Activated naive CD8-positive, alpha-beta T cell treated with anti-CD3 and anti-CD28 coated beads, Interleukin-2, amount 50 U/mL, for 16 hours (primary cell): ENCODE measurements around the gene DNAJC27.

Experiments used
- DNase-seq: peaks from one replicate; pipeline ENCODE4 v3.0.0-alpha.2; 2020; ENCODE audit warnings: low read depth, low spot score

DNAJC27 gene

DNA sequence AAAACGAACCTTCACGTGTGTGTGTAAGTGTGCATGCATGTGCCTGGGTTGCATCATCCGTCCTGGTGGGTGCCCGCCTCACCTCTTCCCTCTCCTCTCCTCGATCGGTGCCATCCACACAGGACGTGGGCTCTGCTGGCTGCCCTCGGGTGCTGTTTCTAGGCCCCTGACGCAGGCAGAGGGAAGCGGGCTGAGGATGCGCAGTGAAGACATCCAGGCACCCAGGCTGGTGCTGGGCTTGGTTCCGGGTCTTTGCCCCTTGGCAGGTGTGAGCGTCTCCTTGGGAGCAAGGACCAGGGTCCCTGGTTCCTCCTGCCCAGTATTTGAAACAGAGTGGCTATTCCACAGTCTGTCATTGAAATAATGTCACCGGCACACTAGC, 45.5 kb downstream of the DNAJC27 start:
- no peak for DNase-seq

DNA sequence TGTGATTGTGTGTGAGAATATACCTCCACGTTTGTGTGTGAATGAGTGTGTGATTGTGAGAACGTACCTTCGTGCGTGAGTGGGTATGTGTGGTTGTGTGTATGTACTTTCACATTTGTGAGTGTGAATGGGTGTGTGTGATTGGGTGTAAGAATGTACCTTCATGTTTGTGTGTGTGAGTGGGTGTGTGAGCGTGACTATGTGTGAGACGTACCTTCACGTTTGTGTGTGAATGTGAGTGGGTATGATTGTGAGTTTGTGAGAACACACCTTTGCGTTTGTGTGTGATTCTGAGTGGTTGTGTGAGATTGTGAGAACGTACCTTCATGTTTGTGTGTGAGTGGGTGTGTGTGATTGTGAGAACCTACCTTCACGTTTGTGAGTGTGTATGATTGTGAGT, 45.9 kb downstream of the DNAJC27 start:
- DNase-seq: no peak

DNA sequence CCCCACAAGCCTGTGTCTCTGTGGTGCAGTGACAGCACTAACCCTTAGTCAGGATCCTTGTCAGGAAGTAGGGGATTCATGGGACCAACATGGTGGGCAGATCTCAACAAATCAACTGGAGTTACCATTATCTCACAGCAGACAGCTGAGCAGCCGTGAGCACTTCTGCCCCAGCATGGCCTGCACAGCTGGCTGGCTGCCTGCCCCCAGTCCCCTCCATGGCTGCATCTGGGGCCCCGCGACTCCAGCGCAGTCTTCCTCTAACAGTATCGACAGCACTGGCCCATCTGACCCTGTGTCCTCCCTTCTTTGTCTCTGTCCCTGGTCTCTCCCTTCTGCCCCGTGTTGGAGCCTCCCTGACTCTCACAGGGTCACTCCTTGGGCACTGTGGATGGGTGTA, 47.0 kb downstream of the DNAJC27 start:
- DNase-seq: no peak

DNA sequence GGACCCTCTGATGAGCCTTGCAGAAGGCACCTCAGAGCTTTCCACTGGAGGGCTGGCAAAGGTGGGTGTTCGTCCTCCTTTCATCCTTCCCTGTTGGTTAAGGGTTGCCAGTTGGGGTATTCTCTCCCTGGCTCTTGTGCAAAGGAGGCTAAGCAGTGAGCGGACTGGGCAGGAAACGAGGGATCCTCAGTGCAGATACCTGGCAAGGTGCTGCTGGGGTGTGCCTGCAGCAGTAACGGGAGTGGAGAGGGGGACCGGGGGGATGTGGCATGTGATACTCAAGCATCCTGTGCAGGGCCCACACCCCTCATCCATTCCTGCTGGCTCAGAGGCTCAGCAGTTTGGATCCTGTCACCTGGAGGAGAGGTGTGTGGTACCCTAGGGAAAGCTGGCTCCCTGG, 47.5 kb downstream of the DNAJC27 start:
- DNase-seq: no peak

DNA sequence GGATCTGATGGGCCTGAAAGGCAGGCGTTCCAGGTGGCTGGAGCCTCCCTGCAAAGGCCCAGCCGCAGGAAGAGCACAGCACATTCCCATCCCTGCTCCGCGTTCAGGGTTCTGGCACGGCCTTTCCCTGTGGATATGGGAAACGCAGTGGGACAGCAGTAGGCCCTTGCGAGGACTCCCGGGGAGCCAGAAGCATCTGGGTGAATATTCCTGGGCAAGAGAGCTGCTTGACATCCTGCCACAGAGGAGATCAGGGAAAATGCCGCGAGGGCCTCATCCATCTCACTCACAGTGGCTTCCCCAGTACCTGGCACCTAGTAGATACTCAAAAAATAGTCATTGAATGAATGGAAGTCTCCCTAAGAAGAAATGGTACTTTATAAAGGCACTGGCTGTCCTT, 48.6 kb downstream of the DNAJC27 start:
- no peak for DNase-seq

DNA sequence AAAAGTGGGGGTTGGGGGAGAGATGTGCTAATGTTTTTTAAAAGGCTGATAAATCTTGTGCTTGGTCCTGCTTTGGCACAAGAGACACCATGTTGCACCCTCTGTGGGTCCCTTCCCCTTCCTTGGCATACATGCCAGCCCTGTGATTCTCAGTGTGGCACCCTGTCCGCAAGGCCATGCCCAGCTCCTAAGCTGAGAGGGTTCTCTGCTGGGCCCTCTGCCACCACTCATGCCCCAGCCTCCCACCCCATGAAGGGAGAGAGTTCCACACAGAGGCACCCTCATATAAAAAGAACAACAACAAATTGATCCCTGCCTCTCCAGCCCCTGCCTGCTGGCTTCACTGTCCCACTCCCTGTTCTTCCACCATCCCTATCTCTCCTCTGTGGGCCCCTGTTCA, 49.2 kb downstream of the DNAJC27 start:
- no peak for DNase-seq

DNA sequence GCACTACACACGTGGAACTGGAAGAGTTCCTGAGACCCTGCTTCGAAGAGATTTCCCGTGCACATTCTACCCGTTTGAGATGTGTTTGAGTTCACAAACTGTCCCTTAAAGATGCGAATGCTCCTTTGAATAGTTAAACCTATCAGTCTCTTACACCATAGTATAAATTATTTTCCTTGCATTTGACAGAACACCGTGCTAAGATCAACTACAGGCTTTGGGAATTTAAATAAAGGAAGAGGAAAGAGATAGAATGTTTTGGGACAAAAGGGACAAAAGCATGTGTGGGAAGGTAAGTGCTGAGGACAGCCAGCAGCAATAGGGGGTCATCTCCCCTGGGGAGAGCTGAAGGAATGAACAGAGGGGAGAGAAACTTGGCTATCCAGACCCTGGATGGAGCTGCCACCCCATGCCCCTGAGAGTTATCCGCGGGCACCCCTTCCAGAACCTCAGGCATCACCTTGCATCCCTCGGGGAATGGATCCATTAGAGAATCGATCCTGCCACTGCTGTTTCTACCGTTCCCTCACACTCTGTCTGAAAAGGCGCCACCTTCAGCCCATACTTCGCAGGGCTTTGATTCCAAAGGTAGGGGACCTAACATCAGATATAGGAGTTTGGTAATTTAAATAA, 50.8 kb downstream of the DNAJC27 start:
- no peak for DNase-seq

DNA sequence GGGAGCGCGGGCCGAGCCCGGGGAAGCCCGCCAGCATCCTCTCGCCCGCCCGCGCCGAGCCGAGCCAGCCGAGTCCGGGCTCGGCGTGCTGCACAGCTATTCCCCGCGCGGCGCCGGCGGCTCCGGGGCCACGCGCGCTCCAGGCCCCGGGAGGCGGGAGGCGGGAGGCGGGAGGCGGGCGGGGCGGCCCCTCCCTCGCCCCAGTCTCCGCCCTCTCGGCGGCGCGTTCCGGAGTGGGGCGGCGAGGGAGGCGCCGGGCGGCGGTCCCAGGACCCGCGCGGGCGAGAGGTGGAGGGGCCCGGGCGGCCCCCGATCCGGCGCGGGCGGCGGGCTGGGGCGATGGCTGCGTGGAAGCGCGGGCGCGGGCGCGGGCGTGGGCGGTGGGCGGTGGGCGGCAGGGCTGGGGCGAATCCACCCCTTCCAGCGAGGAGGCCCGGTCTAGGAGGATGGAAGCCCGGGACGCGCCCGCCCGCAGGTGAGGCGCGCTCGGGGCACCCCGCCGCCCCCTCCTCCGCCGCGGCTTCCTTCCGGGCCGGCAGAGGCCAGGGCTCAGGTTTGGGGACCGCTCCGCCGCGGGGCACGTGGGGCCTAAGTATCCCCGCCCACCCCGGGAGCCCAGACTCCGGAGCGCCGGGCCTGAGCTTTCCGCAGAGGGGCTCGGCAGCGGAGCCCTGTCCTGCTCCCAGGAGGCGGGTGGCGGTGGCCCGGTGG, 51.5 kb downstream of the DNAJC27 start, which contains the start of gene ADCY3:
Gene ADCY3 (minus strand): TSS at position 140 of the 711 bp plus-strand sequence. CDS start 1,250 bp downstream, outside the sequence.
- peak; percentile 34 for DNase-seq

DNA sequence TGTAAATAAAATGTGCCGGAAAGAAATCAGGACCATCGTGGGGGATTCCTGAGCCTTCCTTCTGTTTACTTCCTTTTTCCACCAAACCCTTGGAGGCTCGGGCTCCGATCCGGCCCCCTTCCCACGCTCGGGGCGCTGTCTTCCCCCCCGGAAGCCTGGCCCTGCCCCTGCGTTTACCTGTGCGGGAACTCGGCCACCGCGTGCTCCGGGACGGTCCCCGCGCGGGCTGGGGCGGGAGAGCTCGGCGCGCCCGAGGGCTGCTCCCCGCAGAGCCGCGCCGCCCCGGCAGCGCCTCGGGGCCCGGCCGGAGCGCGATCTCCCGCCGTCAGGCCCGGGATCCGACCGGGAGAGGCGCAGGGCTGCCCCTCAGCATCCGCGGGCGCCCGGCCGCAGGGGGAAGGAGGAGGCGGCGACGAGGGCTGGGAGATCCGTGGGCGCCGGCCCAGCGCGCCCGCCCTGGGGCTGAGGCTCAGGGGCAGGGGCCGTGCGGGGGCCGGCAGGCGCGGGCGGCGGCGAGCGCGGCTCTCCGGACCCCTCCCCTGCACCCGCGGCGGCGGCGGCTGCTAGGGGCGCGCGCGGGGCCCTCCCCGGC, 52.2 kb downstream of the DNAJC27 start:
- DNase-seq: no peak

DNA sequence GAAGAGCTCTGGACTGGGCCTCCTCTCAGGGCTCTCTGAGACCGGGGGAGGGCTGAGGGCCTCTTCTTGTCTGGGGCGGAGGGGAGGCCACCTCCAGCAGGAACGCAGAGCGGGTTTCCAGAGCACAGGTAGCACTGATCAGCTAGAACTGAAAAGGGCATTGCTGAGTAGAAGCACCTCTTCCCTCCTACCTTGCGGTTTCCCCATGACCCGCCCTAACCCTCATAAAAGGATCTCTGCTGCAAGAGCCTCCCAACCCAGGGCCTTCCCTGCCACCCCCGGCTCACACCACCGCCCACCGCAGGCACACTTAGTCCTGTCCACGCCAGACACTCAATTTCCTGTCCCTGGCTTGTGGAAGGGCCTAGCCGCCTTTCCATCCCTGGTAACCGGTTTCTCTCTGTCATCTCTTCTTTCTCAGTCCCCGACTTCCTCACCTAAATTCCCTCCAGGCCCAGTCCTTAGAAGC, 52.7 kb downstream of the DNAJC27 start:
- DNase-seq: peak; percentile 30

DNA sequence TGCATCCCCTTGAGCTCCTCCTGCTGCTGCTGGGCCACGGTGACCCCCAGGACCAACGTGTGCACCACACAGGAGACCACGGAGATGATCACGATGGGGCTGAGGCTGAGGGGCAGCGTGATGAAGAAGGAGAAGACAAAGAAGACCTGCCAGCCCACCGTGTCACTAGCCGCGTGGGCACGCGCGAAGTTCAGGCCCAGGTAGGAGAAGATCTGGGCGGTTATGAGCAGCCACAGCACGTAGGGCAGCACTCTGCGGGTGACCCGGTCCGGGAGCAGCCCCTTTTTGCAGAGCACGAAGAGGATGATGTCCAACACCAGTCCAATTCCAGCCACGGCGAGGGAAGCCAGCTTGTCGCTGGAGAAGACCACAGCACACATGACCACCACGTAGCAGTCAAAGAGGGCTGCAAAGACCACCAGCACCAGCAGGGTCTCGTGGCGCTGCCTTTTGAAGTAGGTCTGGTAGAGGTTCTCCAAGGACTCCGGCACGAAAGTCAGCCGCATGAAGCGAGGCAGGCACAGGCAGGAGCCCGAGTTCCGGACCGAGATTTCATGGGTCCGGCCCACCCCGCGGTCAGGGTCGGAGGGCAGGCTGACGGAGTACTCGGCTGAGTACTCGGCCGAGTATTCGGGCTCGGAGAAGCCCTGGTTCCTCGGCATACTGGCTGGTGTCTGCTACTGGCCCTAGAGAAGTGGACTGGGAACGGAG, 53.3 kb downstream of the DNAJC27 start:
- no peak for DNase-seq

DNA sequence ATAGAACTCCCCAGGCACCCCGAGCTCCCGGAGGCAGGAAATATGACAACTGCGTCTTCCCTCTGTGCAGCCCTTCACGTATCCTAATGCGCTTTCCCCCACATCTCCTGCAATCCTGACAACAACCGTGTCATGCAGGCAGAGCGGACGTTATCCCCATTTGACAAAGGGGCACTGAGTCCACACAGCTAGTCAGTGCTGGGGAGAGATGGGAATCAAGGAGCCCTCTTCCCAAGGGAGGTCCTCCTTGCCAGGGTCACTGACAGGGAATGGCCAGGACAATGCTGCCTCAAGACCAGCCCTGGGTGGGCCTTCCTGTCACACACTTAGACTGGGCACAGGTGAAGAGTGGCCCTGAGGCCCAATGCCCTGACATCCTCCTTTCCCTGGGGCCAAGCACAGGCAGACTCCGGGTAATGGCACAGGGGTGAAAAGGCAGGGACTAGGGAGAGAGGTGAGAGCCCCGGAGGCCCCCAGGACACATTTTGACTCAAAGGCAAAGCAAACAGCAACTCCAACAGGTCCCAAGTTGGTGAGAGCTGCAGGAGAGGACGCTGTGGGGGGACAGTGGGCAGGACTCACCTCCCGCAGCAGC, 53.9 kb downstream of the DNAJC27 start:
- DNase-seq: no peak

DNA sequence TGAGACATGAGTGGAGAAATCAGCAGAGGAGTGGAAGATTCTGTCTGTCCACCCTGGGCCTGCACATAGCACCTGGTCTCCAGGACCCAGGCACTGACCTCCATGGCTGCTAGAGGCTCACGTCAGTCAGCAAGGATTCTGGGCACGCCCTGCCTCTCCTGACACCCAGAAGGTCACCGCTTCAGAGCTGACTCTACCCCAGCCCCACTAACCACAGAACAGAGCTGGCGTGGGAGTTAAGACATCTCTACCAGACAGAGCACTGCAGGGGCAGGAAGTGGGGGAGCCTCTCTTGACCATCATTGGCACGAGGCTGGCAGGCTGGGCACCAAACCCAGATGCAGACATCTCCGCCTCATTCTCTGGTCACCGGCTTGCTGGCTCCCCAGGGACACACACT, 54.7 kb downstream of the DNAJC27 start:
- no peak for DNase-seq

DNA sequence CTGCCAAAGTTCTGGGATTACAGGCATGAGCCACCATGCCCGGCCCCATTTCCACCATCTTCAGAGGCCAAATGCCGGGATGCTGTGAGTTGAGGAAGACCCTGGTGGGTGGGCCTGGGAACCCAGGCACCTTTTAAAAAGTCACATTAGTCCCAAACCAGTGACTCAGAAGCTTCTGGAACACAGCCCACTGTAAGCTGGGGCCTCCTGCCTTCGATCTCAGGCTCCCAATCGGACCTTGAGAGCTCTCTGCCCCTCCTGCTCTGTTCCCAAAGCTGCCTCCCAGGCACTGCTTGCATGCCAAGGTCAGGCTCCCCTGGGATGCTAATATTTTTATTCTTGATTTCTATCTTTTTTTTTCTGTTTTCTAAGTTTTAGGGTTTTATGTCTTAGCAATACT, 56.0 kb downstream of the DNAJC27 start:
- DNase-seq: no peak

DNA sequence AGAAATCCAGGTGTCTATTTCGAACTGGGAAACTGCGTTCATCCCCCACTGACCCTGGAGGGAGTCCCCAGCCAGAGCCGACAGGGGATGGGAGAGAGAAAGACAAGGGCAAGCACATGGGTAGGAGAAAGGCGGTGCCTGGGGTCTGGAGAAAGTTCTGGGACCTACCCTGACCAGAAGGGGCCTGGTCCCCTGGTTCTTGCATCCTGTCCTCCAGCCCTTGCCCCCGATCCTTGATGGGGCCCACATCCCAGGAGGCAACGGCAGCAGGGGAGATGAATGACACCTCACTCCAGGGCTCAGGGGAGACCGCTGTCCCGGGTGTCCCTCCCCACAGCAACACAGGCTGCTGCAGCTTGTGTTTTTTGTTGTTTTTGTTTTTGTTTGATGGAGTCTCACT, 56.6 kb downstream of the DNAJC27 start:
- no peak for DNase-seq

DNA sequence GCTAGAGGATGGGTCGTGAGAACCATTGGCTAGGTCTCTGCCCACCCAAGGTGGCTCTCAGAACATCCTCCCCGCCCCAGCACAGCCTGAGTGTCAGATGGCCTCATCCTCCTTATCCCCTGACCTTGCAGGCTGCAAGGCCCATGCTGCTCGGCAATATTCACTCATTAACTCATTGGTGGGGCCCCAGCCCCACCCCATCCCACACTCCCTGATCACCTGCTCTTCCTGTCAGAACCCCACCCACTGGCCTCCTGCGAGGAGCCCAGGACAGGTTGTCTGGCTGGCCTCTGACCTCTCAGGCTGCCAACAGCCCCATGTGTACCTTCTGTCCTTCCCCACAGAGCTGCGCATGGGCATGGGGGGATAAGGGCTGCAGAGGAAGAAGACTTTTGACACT, 57.0 kb downstream of the DNAJC27 start:
- DNase-seq: no peak

DNA sequence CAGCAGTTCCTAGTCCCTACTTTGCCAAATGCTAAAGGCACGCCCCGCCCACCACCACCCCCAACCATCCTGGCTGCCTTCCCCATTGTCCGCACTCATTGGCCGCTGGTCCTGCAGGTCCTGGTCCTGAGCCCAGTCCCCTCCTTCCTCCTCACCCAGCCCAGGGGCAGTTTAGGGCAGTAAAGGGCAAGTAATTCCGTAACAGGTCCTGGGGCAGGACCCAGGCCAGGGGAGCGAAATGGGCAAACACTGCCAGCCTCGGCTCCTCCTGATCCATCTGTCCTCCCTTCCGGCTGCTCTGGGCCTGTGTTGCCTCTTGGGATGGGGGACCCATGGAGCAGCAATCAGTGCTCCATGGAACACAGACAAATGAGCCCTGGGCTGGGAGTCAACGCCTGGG, 57.8 kb downstream of the DNAJC27 start:
- no peak for DNase-seq

DNA sequence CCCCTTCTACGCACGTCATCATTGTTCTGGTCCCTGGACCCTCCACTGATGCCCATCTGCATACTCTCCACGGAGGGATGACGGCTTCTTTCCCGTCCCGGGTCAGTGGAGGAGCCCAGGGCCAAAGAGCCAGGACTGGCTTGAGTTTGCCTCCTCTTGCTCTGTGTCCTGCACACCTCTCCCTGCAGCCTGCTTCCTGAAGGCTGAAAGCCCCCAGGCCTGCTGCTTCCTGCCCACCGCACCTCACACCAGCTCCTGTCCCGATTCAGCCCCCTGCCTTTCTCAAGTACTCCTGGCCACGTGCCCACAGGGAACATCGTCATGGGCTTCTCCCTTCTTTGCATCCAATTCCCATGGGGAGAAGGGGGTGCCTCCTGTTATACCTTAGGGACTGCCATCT, 58.8 kb downstream of the DNAJC27 start:
- no peak for DNase-seq

DNA sequence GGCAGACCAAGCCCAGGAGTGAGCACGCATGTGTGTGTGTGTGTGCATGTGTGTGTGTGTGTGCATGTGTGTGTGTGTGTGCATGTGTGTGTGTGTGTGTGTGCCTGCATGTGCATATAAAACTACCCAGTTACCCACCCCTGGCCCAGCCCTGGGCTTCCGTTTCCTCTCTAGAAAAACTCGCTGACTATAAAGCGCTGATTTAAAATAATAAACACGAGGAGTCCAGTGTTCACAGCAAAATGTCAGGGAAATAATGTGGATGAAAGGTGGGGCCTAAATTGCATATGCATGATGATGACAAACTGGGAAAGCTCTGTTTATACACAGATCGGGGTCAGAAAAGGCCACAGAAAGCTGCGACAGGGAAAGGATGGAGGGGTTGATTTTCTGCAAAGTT, 59.2 kb downstream of the DNAJC27 start:
- DNase-seq: no peak

DNA sequence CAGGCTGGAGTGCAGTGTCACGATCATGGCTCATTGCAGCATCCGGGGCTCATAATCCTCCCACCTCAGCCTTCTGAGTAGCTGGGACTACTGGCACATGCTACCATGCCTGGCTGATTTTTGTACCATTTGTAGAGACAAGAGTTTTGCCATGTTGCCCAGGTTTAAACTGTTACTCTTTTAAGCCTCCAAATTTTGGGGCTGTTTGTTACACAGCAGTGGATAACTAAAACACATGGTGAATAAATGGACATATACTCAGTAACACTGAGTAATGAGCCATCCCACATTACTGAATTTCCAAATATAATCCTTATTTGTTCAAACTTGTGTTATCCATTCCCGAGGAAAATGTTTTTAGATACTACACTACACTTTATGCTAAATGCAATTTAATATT, 61.5 kb downstream of the DNAJC27 start:
- DNase-seq: no peak

DNA sequence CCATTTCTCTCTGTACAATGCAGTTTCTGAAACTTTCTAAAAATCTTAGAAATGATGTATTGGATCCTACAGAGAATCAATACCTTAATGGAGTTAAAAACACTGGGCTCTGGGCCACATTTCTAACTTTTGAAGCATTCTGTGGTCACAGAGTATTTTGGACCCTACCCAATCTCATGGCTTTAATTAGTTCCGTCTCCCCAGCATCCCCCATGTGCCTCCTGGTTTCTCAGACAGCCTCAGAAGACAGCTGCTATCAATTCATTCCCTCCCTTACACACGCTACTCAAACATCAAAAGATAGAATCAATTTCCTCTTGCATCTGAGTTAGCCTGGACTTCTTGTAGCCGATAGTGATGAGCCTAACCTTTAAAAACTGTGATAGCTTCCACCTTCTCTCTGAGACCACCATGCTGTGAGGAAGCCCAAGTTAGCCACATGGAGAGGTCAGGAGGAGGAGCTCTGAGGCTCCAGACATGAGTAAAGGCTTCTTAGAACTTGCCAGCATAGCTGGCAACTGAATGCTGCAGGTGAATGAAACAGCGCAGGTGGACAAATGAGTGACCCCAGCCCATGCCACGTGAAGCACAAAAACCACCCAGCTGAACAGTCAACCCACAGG, 62.1 kb downstream of the DNAJC27 start:
- no peak for DNase-seq
